22Rv1 (cell line): ENCODE results near the gene EGF.

Experiments used
- ZFX ChIP-seq: fragments of 450-650 bp; IDR thresholded peaks from 2 replicates; pipeline ENCODE4 v1.6.1; 2017; ENCODE audit warnings: antibody characterized with exemption, borderline replicate concordance
- TF ChIP-seq, protein P1 (sequence below): fragments of 450-650 bp; IDR thresholded peaks from 2 replicates; pipeline ENCODE4 v1.5.1; 2017; ENCODE audit warnings: mild to moderate bottlenecking

DNA sequence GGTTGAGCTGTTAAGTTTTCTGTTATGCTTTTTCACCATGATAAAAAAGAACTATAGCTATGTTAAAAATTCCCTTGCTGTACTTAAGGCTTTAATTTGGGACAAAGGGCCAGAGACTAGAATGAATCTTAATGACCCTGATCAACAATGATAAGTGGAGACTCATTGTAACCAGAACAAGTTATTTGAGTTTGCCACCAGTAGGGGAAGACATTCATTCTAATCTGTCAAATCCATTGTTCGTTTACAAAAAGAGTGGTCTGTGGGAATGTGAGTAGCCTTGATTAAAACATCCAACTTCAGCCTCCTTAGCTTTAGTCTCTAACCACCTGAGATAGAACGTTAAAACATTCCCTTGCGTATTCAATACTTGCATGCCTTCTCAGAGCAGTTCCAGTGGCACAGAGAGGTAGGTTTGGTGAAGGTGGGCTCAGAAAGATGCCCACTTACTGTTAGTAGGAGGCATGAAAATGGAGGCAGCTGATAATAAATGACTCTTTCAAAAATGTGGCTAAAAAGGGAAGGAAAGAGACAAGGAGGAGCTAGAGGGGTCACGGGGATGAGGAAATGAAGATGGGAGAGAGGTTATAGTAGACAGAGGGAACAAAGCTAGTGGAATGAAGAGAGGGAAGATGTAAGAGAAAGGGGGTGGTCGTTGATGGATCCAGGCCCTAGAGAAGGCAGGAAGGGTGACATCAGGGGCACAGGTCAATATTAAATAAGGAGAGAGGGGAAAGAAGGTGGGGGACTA lies 66.2 kb downstream of the EGF start:
- TF ChIP-seq, protein P1, sequence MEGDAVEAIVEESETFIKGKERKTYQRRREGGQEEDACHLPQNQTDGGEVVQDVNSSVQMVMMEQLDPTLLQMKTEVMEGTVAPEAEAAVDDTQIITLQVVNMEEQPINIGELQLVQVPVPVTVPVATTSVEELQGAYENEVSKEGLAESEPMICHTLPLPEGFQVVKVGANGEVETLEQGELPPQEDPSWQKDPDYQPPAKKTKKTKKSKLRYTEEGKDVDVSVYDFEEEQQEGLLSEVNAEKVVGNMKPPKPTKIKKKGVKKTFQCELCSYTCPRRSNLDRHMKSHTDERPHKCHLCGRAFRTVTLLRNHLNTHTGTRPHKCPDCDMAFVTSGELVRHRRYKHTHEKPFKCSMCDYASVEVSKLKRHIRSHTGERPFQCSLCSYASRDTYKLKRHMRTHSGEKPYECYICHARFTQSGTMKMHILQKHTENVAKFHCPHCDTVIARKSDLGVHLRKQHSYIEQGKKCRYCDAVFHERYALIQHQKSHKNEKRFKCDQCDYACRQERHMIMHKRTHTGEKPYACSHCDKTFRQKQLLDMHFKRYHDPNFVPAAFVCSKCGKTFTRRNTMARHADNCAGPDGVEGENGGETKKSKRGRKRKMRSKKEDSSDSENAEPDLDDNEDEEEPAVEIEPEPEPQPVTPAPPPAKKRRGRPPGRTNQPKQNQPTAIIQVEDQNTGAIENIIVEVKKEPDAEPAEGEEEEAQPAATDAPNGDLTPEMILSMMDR = no peak
- no peak for TF ChIP-seq ZFX
